GM21576 (cell line): ENCODE measurements around the gene RRAS.

Experiments used
- ATAC-seq: cut with Tn5 transposase; IDR thresholded peaks from one replicate; pipeline ENCODE4 v1.9.1; 2021; ENCODE audit warnings: mild to moderate bottlenecking, moderate library complexity; ENCODE audit not compliant: unreplicated experiment

The RRAS gene

DNA sequence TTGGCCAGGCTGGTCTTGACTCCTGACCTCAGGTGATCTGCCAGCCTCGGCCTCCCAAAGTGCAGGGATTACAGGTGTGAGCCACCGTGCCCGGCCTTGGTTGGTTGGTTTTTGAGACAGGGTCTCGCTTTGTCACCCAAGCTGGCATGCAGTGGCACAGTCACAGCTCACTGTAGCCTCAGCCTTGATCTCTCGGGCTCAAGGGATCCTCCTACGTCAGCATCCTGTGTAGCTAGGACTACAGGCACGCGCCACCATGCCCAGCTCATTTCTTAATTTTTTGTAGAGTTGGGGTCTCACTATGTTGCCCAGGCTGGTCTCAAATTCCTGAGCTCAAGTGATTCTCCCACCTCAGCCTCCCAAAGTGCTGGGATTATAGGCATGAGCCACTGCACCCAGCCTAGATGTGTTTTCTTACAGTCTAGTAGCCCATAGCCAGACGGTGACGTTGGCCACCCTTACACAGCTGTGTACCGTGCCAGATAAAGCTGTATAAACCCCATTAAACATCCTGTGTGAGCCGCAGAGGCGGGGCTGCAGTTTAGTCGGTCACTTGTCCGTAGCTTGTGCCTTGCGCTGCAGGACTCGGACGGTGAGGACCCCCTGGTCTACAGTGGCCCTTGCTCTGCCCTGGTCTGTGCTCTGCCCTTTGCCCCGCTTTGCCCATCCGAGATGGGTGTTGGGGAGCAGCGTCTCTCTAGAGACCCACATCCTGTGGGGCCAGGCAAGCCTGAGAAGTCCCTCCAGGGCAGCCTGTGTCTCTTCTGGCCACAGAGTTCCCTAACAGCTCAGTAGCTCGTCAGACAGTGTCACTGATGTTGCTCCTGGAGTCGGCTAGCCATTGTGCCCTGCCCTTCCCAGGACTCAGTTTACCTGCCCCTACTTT lies 15.9 kb upstream of the RRAS start:
- ATAC-seq = no peak

- ATAC-seq = no peak
Observed at GRCh38 chr19:49654581-49654980, 14.6 kb upstream of the RRAS start.

DNA sequence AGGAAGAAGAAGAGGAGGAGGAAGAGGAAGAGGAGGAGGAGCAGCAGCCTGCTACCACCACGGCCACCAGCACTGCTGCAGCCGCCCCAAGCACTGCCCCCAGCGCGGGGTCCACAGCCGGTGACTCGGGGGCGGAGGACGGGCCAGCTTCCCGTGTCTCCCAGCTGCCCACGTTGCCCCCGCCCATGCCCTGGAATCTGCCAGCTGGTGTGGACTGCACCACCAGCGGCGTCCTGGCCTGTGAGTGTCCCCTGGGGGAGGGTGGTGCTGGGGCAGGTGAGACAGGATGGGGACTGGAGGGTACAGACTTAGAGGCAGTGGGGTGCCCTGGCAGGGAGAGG lies 13.5 kb upstream of the RRAS start:
- ATAC-seq = no peak

DNA sequence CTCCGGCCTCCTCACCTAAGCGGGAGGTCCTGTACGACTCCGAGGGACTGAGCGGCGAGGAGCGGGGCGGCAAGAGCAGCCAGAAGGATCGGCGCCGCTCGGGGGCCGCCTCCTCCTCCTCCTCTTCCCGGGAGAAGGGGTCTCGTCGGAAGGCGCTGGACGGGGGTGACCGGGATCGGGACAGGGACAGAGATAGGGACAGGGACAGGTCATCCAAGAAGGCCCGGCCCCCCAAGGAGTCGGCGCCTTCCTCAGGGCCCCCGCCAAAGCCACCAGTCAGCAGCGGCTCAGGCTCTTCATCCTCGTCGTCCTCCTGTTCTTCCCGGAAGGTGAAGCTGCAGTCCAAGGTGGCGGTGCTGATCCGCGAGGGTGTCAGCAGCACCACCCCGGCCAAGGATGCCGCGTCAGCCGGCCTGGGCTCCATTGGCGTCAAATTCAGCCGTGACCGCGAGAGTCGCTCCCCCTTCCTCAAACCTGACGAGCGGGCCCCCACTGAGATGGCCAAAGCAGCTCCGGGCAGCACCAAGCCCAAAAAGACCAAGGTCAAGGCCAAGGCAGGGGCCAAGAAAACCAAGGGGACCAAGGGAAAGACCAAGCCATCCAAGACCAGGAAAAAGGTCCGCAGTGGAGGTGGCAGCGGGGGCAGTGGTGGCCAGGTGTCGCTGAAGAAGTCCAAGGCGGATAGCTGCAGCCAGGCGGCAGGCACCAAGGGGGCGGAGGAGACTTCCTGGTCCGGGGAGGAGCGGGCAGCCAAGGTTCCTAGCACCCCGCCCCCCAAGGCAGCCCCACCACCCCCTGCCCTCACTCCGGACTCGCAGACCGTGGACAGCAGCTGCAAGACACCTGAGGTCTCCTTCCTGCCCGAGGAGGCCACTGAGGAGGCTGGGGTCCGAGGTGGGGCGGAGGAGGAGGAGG lies 12.9 kb upstream of the RRAS start:
- no peak for ATAC-seq

DNA sequence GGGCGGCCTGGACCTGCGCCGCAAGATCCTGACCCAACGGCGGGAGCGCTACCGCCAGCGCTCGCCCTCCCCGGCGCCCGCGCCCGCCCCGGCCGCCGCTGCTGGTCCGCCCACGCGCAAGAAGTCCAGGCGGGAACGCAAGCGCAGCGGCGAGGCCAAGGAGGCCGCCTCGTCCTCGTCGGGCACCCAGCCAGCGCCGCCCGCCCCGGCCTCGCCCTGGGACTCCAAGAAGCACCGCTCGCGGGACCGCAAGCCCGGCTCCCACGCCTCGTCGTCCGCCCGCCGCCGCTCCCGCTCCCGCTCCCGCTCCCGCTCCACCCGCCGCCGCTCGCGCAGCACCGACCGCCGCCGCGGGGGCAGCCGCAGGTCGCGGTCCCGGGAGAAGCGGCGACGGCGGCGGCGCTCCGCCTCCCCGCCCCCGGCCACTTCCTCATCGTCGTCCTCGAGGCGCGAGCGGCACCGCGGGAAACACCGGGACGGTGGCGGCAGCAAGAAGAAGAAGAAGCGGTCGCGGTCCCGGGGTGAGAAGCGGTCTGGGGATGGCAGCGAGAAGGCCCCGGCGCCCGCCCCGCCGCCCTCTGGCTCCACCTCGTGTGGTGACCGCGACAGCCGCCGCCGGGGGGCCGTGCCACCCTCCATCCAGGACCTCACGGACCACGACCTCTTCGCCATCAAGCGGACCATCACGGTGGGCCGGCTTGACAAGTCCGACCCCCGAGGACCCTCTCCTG lies 12.0 kb upstream of the RRAS start:
- no peak for ATAC-seq

- ATAC-seq = no peak
Observed at GRCh38 chr19:49651029-49651819, 11.3 kb upstream of the RRAS start.

GRCh38 chr19:49646586-49646985 lies 6.6 kb upstream of the RRAS start:
- no peak for ATAC-seq

DNA sequence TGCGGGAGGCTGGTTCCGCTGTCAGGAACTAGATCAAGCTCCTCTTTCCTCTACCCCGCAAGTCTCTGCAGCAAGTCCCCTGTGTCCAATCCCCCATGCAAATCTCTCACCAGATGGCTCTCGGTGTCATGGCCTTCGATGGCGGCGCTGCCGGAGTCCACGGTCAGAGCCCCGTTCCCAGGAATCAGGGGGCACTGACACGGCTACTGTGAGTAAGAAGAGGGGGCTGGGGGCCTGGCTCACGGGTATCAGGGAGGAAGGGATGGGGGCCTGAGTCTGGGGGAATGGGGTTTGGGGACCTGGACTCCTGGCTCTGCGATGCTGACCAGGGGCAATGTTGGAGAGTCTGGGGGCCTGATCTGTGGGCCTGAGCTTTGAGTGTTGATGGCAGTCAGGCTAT lies 6.1 kb upstream of the RRAS start:
- ATAC-seq = no peak

DNA sequence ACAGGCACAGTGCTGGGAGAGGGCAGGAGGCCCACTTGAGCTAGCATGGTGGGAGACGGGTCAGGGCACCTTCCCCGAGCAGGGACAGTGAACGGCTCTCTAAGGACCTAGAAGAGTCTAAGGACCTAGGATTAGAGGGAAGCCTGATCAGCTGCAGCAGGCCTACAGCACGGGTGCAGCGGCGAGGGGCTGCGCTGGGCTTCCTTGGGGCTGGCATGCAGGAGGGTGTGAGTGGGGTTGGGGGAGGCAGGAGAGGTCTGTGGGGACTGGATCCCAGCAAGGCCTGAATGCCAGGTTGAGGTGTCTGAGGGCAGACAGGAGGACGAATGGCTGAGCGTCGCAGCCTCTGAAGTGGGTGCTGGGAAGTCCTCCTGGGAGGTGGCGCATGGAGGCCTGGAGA lies 5.6 kb upstream of the RRAS start:
- no peak for ATAC-seq

DNA sequence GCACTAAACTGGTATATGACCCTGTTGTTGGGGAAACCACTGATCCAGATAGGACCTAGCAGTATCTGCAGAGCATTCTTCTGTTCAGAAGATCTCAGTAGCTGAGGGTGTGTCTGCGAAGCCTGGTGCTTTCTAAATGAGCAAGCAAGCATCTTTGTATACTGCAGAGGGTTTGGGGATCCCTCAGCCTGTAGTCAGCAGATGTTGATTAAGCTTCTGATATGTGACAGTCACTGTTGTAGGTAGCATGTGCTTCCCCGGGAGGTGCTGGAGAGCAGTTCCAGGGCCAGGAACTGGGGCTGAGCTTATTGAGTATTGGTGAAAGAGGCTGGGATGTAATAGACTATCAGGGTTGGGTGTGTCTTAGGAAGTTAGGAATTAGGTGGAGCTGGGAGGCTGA lies 3.5 kb upstream of the RRAS start:
- no peak for ATAC-seq

DNA sequence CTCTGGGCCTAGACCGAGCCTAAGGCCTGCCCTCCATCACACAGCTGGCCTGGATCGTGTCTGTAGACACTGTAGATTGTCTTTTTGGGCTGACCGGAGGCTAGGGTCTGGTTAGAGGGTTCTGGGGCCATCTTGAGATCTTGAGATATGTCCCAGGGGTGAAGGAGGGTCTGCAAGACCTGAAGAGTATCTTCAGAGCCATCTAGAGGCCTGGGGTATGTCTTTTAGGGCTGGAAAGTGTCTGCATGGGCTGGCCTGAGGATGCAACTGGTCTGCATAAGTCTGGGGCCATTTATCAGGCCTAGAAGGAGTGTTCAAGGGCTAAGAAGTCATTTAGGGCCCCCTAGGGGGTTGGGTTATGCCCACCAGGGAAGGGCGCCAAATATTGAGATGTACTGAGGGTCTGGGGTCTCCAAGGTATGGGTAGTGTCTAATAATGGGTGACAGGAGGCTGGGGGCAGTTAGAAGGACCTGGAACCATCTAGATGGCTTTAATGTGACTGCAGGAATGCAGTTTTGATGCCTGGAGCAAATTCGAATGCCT lies 2.6 kb upstream of the RRAS start:
- ATAC-seq = no peak

DNA sequence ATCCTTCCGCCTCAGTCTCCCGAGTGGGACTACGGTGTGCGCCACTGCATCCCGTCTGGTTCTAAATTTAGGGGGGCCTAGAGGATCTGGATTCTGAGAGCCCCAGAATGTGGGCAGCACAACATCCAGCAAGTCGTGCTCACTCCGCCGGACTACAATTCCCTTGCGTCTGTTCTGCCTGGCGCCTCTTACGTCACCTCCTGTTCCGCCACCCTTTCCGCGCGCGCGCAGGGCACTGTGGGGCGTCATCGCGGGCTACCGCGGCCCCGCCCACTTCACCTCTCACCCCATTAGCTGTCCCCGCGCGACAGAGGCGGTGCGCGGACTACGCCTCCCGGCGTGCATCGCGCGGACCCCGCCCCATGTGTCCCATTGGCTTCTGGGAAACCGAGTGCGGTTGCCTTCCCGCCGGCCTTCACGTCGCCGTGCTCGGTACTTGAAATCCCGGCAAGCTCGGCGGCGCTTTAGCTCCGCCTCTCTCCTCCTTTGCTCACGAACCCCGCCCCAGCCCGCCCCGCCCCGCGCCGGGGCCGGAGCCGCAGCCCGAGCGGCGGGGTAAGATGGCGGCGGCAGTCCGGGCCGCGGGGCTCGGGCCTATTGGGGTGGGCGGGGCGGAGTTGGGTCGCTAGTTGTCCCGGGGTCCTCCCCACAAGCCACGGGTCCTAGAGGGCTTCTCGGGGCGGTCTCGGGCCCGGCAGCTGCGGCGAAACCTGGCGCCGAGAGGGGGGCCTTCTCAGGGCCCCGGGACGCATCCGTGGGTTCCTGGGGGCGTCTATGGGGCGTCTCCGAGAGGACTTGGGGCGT lies 1.9 kb upstream of the RRAS start, which contains the start of gene SCAF1:
Gene SCAF1 (plus strand): TSS at position 522 of the 804 bp plus-strand sequence. CDS start 2,818 bp downstream, outside the sequence.
- ATAC-seq = peak; percentile 55

GRCh38 chr19:49639401-49640112 lies 386 bp downstream of the RRAS start:
- no peak for ATAC-seq

DNA sequence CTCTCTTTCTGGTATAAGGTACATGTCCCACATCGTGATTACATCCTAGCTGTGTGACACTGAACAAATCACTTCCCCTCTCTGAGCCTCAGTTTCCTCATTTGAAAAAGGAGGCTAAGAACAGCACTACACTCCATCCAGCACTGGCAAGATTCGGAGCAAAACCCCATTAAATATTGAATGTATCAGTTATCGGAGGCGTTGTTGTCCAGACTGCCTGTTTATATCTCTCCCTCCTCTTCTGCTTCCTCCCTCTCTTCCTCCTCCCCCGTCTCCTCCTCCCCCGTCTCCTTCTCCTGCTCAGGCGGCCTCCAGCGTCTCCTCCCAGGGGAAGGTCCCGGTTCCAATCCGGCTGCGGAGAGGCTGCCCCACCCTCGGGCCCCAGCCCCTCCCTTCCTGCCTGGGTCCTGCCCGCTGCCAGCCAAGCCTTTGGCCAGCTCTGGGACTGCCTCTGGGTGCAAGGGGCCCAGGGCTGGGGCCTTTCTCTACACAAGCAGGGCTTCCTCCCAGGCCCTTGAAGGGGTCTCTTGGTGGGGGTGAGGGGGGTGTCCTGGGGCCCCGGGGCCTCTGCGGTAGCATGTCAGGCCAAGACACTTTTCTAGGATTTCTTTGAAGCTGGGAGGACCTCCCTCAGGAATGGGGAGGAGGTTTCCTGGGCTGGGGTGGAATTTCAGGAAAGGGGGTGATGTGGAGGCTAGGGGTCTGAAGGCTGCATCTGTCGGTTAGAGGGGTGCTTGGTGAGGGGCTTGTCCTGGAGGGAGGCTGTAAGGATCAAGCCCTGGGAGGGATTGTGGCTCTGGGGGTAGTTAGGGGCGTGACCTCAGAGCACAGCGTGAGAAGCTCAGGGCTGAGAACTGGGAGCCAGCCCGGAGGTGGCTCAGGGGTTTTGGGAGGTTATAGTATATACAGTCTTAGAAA lies 1.9 kb downstream of the RRAS start:
- no peak for ATAC-seq

DNA sequence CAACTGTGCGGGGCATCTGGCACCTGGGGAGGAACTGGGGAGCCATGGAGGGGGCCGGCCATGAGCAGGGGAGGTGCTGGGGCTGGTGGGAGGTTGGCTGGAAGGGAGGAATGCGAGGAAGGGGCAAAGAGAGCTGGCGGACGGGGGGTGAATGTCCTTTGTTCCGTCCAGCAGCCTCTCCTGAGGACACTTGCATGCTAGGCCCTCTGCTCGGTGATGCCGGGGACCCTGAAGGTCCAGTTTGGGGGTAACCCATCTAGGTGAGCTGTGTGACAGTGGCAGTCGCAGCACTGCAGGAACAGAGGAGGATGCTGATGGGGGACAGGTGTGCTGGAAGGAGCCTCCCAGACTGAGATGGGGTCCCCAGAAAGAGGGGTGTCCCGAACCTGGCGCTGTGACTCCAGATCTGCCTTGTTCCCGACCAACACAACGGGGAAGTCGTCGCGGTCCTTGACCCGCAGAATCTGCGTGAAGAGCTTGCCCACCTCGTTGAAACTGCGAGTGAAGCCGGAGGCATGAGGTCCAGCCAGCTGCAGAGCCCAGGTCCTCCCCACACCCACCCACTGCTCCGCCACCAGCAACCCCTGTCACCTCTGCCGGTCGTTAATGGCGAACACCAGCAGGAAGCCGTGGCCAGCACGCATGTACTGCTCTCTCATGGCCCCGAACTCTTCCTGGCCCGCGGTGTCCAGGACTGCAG lies 3.6 kb downstream of the RRAS start:
- no peak for ATAC-seq

- no peak for ATAC-seq
Observed at GRCh38 chr19:49635530-49636232, 4.3 kb downstream of the RRAS start.
